Stromal cell of bone marrow (primary cell): ENCODE data around the gene GYG2.
"Not testable (repeated sequence)": the region's sequence is repeated elsewhere in the genome, so short reads cannot be mapped to it uniquely, and the experiment has no call there.

Experiments
- DNase-seq: peaks from one replicate; pipeline ENCODE4 v3.0.0-alpha.2; 2012; ENCODE audit warnings: low read depth

GYG2 gene

GRCh38 chrX:2828344-2828958 is at the start of gene GYG2:
TSS of gene GYG2 (plus strand) at chrX:2828930. CDS start at chrX:2830189, 1,259 bp downstream.
- DNase-seq, result no peak

DNA sequence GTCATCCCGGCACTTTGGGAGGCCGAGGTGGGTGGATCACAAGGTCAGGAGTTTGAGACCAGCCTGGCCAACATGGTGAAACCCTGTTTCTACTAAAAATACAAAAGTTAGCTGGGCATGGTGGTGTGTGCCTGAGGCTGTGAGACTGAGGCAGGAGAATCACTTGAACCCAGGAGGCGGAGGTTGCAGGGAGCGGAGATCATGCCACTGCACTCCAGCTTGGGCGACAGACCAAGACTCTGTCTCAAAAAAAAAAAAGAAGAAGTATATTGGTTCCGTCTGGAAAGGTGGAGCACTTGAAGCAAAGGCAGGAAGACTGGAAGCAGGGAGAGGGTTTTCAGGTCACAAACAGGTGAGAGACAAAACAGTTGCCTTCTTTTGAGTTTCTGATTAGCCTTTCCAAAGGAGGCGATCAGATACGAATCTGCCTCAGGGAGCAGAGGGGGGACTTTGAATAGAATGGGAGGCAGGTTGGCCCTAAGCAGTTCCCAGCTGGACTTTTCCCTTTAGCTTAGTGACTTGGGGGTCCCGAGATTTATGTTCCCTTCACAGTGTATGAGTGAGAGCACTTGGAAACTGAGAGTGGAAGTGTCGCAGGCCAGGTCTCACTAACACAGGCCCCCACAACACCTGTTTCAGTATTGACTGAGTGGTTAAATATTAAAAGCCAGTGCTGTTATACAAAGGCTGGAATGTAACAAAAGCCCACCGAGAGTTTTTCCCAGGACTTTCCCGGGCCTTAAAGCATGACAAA is 48.1 kb upstream of the GYG2 start:
- DNase-seq, result not testable (repeated sequence)

DNA sequence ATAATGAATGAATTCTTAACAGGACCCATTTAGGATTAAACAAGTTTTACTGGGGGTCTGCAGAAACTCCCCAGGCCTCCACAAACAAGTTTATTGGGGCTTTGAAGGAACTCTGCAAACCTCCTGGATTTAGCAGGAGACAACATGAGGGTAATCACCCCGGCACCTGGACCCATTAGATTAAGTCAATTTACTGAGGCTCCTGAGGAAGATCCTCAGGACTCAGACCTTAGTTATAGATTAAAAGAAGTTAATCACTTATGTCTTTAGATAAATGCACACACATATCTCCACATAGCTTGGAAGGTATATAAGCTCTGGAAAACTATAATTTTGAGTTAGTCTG is 47.5 kb upstream of the GYG2 start:
- no peak for DNase-seq

GRCh38 chrX:2781698-2782097 is 47.0 kb upstream of the GYG2 start:
- DNase-seq, result no peak

DNA sequence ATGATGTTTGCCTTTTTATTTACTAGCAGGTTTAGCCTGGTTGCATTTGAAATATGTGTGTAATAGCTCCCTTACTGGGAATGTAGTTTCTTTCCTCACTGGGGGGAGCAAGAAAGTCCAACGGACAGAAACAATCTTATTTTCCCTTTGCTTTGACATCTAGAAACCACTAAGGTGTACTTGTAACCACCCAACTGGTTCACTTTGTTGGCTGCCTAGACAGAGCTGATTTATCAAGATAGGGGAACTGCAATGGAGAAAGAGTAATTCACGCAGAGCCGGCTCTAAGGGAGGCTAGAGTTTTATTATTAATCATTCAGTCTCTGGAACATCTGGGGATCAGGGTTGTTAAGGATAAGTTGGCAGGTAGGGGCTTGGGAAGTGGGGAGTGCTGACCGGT is 46.6 kb upstream of the GYG2 start:
- no peak for DNase-seq

- no peak for DNase-seq
Observed at GRCh38 chrX:2782778-2783177, 46.0 kb upstream of the GYG2 start.

GRCh38 chrX:2784026-2784425 is 44.7 kb upstream of the GYG2 start:
- peak; percentile 41 for DNase-seq

DNA sequence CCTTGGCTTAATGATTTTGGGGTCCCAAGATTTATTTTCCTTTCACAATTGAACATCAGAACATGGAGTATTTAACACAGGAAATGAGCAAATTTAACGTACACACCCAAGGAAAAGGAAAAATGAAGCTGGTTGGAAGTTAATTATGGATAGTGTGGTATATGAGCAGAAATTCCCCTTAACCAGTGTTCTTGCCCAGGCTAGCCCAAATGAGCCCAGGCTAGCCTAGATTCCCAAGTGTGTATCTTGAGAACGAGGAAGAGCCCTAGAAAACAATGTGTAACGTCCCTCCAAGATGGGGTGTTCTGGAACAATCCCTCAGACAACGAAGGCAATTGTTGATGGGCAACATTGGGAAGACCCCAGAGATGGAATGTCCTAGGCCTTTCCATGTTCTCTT is 43.2 kb upstream of the GYG2 start:
- no peak for DNase-seq

GRCh38 chrX:2788980-2789379 is 39.8 kb upstream of the GYG2 start:
- no peak for DNase-seq

GRCh38 chrX:2789569-2789968 is 39.2 kb upstream of the GYG2 start:
- no peak for DNase-seq

DNA sequence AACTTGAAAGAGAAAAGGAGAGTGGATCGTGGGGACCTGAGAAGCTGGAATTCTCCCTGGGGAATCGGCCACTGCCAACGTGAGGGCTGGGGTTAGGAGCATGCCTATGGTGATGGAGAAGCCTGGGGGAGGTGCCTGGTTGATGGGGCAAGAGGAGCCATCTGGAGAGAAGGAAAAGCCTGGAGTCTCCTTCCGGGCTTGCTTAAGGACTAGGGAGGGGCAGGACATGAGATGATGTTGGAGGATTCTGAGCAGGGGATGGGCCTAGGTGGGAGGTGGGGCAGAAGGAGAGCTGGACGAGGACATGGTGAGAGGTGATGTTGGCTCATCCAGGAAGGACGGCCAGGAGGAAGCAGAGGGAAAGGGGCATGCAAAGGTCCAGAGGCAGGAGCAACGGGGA is 35.0 kb upstream of the GYG2 start:
- DNase-seq, result no peak

DNA sequence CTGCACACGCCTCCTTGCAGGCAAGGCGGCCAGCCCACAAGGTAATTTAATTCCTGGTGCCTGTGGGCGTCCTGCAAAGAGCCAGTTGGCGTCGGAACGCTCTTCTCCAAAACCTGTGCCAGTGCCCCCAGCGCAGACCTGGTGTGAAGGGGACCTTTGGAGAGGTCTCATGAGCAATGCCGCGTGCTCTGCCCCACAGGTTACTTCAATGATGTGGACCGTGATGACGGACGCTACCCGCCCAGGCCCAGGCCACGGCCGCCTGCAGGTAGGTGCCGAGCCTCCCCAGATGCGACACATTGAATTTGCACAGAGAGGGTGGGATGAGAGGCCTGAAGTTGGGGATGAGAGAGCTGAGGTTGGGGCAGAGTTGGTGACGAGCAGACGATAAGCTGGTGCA is 34.4 kb upstream of the GYG2 start:
- no peak for DNase-seq

GRCh38 chrX:2796808-2797207 is 31.9 kb upstream of the GYG2 start:
- not testable (repeated sequence) for DNase-seq

- DNase-seq, result no peak
Observed at GRCh38 chrX:2799369-2799768, 29.4 kb upstream of the GYG2 start.

DNA sequence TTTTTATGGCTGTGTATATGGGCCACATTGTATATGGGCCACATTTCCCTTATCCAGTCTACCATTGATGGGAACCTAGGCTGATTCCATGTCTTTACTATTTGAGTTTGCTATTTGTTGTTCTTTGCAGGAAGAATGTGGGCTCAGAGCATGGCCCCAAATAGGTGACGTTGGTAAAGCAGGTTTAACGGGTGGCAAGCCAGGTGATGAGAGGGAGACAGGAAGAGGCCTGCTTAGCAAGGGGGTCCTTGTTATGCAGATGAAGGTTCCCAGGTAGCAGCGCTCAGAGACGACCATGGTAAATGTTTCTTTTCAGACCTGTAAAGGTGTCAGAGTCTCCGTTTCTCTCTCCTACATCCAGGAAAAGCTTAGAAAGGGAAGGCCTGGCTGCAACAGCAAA is 28.8 kb upstream of the GYG2 start:
- not testable (repeated sequence) for DNase-seq

DNA sequence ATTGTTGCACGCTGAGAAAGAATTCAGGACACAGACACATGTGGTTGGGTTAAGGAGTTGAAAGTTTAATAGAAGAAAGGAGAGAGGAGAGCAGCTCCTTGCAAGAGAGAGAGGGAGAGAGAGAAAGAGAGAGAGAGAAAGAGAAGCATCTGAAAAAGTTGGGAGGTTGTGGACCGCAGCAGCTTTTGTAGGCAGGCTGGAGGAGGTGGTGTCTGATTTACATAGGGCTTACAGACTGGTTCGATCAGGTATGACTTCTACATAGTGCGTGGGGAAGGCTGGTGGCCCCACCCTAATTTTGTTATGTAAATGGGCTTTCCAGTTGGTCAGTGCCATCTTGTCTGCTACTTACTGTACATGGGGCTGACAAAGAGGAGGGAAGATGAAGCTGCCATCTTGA is 27.5 kb upstream of the GYG2 start:
- DNase-seq, result no peak

DNA sequence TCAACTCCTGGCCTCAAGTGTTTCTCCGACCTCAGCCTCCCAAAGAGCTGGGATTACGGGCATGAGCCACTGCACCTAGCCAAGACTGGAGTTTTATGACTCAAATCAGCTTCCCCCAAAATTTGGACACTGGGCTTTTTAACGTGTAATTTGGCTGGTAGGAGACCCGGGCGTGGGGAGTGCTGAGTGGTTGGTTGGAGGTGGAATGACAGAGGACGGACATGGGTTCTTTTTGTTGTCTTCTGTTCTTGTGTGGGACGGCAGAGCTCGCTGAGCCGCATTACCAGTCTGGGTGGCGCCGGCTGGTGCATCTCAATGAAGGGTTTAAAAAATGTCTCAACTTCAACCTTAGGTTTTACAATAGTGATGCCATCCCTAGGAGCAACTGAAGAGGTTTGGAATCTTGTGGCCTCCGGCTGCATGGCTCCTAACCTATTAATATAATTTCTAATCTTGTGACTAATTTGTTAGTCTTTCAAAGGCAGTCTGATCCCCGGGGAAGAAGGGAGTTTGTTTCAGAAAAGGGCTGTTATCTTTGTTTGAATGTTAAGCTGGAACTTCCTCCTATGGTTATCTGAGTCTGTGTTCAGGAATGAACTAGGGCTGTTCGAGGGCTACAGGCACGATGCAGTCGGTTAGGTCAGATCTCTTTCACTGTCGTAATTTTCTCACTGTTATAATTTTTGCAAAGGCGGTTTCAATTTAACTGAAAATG is 26.2 kb upstream of the GYG2 start:
- DNase-seq, result not testable (repeated sequence)

GRCh38 chrX:2803486-2803885 is 25.2 kb upstream of the GYG2 start:
- not testable (repeated sequence) for DNase-seq

- not testable (repeated sequence) for DNase-seq
Observed at GRCh38 chrX:2804106-2804843, 24.5 kb upstream of the GYG2 start.

GRCh38 chrX:2804858-2805257 is 23.9 kb upstream of the GYG2 start:
- peak; percentile 77 for DNase-seq

DNA sequence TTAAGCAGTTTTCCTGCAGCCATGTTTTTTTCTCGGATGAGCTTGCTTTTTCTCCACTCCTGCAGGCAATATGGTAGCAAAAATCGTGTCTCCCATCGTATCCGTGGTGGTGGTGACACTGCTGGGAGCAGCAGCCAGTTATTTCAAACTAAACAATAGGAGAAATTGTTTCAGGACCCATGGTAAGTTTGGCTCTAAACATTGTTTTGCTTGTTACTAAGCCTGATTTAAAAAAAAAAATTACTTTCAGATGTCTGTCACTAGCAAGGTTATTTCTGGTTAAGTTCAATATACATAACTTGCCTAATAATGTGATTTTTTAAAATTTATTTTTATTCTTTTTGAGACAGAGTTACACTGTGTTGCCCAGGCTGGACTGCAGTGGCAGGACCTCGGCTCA is 17.5 kb upstream of the GYG2 start:
- peak; percentile 18 for DNase-seq

DNA sequence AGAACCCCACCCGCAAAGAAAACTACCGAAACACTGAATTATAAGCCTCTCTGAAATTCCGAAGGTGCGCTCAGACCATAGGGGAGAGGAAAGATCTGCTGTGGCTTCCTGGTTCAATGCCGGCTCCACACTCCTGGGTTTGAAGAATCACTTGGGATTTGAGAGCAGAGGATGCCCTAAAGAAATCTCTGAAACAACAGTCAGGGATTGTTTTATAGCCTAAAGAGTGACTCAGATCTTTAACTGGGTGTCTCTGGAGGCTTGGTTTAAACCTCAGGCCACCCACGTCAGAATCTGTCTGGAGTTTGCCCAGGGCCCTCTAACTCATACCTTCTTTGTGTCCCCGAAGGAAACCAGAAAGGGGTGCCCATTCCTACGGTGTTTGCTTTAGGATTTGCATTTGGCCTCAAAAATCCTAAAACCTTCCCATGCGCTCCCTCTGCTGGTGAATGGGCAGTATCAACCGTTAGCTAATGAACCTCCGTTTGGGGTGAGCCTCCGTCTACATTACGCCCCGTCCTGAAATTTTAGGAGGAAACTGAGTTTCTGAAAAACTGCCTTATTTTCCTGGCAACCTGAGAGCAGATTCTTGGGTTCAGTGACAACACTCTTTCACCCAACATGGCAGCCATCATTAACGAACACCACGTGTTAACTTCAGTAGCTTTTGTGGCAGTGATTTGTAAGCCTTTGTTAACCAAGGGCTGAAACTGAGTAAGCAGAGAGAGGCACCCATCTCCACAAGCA is 16.4 kb upstream of the GYG2 start:
- peak; percentile 22 for DNase-seq
